H1 (cell line): ENCODE data around the gene XAGE3. TPM values are rescaled to one million over a fixed set of nuclear protein-coding genes. Genes with fewer than 3 reads are reported as not detected.

Experiments
- polyA plus RNA-seq, 7 experiments: library from polyadenylated mRNA; depleted of rRNA in 3 of 7; stranded (reverse) in 5 of 7; unstranded in 2 of 7; fragments of >200 nt in 5 of 7; fragments of 200-250 nt in 2 of 7; gene quantifications; 1 replicate in 5 of 7; 2 replicates in 1 of 7; 4 replicates in 1 of 7; pipeline versions ENCODE4 v1.2.1 to v1.2.3, GENCODE V29; 2011 to 2013; ENCODE audit warnings: missing spikeins in 2 of 7, mixed read lengths in 2 of 7
- total RNA-seq: library from RNA; stranded (reverse); fragmentation: NEBNext Ultra II Directional; extraction: Animal tissue kit (Norgen Biotek cat#: 25700); gene quantifications from 2 replicates; pipeline ENCODE4 v1.2.1, GENCODE V29; 2021
- TF ChIP-seq, protein P1 (sequence below): fragments of 300-600 bp; sonication (generic); IDR thresholded peaks from 2 replicates; pipeline ENCODE4 v1.7.1; 2012; ENCODE audit warnings: low read length, moderate library complexity, mild to moderate bottlenecking, inconsistent platforms; ENCODE audit not compliant: insufficient replicate concordance
- TF ChIP-seq, protein P2 (sequence below): IDR thresholded peaks from 2 replicates; pipeline ENCODE4 v1.6.1; 2011; ENCODE audit warnings: low read depth, mild to moderate bottlenecking, low read length; ENCODE audit not compliant: insufficient read depth

XAGE3 gene
- total and polyA plus RNA-seq, 2 of the 8 experiments (the other 6 are each of a cell fraction or from before 2014, with no cell fraction given) = not detected

DNA sequence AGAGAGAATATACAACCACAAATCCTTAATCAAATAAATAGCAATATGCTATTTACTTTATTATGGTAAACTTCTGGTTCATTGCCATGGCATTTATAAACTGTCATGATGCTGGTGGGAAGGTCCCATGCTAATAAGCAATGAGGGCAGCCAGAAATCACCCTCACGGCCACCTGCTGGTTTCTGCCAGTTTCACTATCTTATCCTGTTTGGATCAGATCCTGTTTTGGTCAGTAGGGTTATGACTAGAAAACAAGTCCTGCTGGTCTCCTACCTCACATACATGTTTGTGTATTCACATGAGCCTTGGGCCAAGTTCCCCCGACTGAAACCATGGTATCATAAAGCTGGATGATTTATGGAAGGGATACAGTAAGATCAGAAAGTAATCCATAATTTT is 28.7 kb downstream of the XAGE3 start (continued):
- TF ChIP-seq, protein P1, sequence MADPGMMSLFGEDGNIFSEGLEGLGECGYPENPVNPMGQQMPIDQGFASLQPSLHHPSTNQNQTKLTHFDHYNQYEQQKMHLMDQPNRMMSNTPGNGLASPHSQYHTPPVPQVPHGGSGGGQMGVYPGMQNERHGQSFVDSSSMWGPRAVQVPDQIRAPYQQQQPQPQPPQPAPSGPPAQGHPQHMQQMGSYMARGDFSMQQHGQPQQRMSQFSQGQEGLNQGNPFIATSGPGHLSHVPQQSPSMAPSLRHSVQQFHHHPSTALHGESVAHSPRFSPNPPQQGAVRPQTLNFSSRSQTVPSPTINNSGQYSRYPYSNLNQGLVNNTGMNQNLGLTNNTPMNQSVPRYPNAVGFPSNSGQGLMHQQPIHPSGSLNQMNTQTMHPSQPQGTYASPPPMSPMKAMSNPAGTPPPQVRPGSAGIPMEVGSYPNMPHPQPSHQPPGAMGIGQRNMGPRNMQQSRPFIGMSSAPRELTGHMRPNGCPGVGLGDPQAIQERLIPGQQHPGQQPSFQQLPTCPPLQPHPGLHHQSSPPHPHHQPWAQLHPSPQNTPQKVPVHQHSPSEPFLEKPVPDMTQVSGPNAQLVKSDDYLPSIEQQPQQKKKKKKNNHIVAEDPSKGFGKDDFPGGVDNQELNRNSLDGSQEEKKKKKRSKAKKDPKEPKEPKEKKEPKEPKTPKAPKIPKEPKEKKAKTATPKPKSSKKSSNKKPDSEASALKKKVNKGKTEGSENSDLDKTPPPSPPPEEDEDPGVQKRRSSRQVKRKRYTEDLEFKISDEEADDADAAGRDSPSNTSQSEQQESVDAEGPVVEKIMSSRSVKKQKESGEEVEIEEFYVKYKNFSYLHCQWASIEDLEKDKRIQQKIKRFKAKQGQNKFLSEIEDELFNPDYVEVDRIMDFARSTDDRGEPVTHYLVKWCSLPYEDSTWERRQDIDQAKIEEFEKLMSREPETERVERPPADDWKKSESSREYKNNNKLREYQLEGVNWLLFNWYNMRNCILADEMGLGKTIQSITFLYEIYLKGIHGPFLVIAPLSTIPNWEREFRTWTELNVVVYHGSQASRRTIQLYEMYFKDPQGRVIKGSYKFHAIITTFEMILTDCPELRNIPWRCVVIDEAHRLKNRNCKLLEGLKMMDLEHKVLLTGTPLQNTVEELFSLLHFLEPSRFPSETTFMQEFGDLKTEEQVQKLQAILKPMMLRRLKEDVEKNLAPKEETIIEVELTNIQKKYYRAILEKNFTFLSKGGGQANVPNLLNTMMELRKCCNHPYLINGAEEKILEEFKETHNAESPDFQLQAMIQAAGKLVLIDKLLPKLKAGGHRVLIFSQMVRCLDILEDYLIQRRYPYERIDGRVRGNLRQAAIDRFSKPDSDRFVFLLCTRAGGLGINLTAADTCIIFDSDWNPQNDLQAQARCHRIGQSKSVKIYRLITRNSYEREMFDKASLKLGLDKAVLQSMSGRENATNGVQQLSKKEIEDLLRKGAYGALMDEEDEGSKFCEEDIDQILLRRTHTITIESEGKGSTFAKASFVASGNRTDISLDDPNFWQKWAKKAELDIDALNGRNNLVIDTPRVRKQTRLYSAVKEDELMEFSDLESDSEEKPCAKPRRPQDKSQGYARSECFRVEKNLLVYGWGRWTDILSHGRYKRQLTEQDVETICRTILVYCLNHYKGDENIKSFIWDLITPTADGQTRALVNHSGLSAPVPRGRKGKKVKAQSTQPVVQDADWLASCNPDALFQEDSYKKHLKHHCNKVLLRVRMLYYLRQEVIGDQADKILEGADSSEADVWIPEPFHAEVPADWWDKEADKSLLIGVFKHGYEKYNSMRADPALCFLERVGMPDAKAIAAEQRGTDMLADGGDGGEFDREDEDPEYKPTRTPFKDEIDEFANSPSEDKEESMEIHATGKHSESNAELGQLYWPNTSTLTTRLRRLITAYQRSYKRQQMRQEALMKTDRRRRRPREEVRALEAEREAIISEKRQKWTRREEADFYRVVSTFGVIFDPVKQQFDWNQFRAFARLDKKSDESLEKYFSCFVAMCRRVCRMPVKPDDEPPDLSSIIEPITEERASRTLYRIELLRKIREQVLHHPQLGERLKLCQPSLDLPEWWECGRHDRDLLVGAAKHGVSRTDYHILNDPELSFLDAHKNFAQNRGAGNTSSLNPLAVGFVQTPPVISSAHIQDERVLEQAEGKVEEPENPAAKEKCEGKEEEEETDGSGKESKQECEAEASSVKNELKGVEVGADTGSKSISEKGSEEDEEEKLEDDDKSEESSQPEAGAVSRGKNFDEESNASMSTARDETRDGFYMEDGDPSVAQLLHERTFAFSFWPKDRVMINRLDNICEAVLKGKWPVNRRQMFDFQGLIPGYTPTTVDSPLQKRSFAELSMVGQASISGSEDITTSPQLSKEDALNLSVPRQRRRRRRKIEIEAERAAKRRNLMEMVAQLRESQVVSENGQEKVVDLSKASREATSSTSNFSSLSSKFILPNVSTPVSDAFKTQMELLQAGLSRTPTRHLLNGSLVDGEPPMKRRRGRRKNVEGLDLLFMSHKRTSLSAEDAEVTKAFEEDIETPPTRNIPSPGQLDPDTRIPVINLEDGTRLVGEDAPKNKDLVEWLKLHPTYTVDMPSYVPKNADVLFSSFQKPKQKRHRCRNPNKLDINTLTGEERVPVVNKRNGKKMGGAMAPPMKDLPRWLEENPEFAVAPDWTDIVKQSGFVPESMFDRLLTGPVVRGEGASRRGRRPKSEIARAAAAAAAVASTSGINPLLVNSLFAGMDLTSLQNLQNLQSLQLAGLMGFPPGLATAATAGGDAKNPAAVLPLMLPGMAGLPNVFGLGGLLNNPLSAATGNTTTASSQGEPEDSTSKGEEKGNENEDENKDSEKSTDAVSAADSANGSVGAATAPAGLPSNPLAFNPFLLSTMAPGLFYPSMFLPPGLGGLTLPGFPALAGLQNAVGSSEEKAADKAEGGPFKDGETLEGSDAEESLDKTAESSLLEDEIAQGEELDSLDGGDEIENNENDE = no peak
- TF ChIP-seq, protein P2, sequence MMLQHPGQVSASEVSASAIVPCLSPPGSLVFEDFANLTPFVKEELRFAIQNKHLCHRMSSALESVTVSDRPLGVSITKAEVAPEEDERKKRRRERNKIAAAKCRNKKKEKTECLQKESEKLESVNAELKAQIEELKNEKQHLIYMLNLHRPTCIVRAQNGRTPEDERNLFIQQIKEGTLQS = no peak
